Right lobe of liver (tissue), 4 donors: Measurements from ENCODE around the gene UCK2.
"Not testable (repeated sequence)": the region's sequence is repeated elsewhere in the genome, so short reads cannot be mapped to it uniquely, and the experiment has no call there.

Source experiments
- CTCF ChIP-seq, 4 donors: fragments of 200-600 bp in 3 of 4; fragments of 450-650 bp in 1 of 4; IDR thresholded peaks; one replicate each; pipeline versions ENCODE4 v1.5.1 to v1.8.0; 2016 to 2022; ENCODE audit warnings: antibody characterized with exemption in 4 of 4, mild to moderate bottlenecking in 2 of 4
- POLR2A ChIP-seq: fragments of 450-650 bp; IDR thresholded peaks from one replicate; pipeline ENCODE4 v1.6.1; 2017; ENCODE audit warnings: antibody characterized with exemption, mild to moderate bottlenecking
- donor health status: DM: no; HTN: no; CAD: no.
- donor health status: DM: no; HTN: no; CAD: no.
- donor health status: DM: no; HTN: yes; CAD: no.

- not testable (repeated sequence) for TF ChIP-seq CTCF (IDR thresholded peaks at IDR 0.05); POLR2A
Measured at GRCh38 chr1:165783519-165783918, 43.9 kb upstream of the UCK2 start.
